H1 (cell line): Measurements from ENCODE around the gene STRA8. TPM values are rescaled to one million over a fixed set of nuclear protein-coding genes. Genes with fewer than 3 reads are reported as not detected.

Experiments
- CTCF ChIA-PET: fragments of 300-600 bp; sonication (Branson Sonifier 250); formaldehyde crosslinking; loops from one replicate; lab custom pipeline; 2021; ENCODE audit not compliant: partially characterized antibody; lab: Charles Lee
- POLR2A ChIA-PET: fragments of 300-600 bp; sonication (Branson Sonifier 250); formaldehyde crosslinking; loops from one replicate; lab custom pipeline; 2021; ENCODE audit warnings: inconsistent platforms; ENCODE audit not compliant: partially characterized antibody; lab: Charles Lee
- DNase-seq, 2 experiments: peaks; one replicate each; pipeline versions ENCODE4 v3.0.0 to v3.0.0-alpha.2; 2010 to 2022; ENCODE audit warnings: low spot score in 2 of 2, low read depth in 1 of 2, mixed read lengths in 1 of 2
- FAIRE-seq: peaks from 2 replicates; lab custom pipeline; 2011; peaks lifted over from hg19 to GRCh38; lab: Jason Lieb, UNC
- H2AFZ ChIP-seq: 2 replicates; pipeline ENCODE4 v1.8.1; 2012; ENCODE audit warnings: low read length, inconsistent platforms
- H2AK5ac ChIP-seq: 2 replicates; pipeline ENCODE4 v1.6.1; 2013; ENCODE audit warnings: low read depth, low read length
- H2BK120ac ChIP-seq: replicated peaks from 2 replicates; pipeline ENCODE3; 2013; ENCODE audit warnings: low read depth, low read length, inconsistent platforms
- H2BK12ac ChIP-seq: 2 replicates; pipeline ENCODE4 v1.6.1; 2013; ENCODE audit warnings: low read depth, low read length
- H2BK15ac ChIP-seq: 2 replicates; pipeline ENCODE4 v1.6.1; 2013; ENCODE audit warnings: low read length
- H2BK20ac ChIP-seq: 2 replicates; pipeline ENCODE4 v1.6.1; 2013; ENCODE audit warnings: low read length
- H2BK5ac ChIP-seq: 2 replicates; pipeline ENCODE4 v1.6.1; 2013; ENCODE audit warnings: low read depth, low read length
- H3K14ac ChIP-seq: 2 replicates; pipeline ENCODE4 v1.6.1; 2013; ENCODE audit warnings: inconsistent platforms; ENCODE audit not compliant: insufficient read length
- H3K18ac ChIP-seq: 2 replicates; pipeline ENCODE4 v1.6.1; 2013; ENCODE audit warnings: low read length; ENCODE audit errors: extremely low read depth
- H3K23ac ChIP-seq: 2 replicates; pipeline ENCODE4 v1.6.1; 2013; ENCODE audit warnings: inconsistent platforms; ENCODE audit not compliant: insufficient read length
- H3K23me2 ChIP-seq: 2 replicates; pipeline ENCODE4 v1.6.1; 2013; ENCODE audit warnings: low read depth, low read length
- H3K27ac ChIP-seq: 2 replicates; pipeline ENCODE4 v1.6.1; 2011; ENCODE audit warnings: low read depth, low read length, inconsistent platforms
- H3K27me3 ChIP-seq, 4 experiments: replicated peaks in 1 of 4; 1 replicate in 1 of 4; 2 replicates in 3 of 4; pipeline versions ENCODE4 v1.6.1 to v1.8.1; 2011 to 2013; ENCODE audit warnings: low read length in 3 of 4, mild to moderate bottlenecking in 3 of 4, inconsistent platforms in 2 of 4, mixed read lengths in 2 of 4, moderate library complexity in 1 of 4; ENCODE audit not compliant: control insufficient read depth in 3 of 4, insufficient read depth in 3 of 4; ENCODE audit errors: extremely low read depth in 1 of 4
- H3K36me3 ChIP-seq, 4 experiments: 2 replicates each; pipeline versions ENCODE4 v1.6.1 to v1.8.1; 2011 to 2013; ENCODE audit warnings: mild to moderate bottlenecking in 4 of 4, low read length in 3 of 4, moderate library complexity in 2 of 4, control low read depth in 1 of 4, inconsistent platforms in 1 of 4; ENCODE audit not compliant: insufficient read depth in 4 of 4, control insufficient read depth in 2 of 4
- H3K4ac ChIP-seq: replicated peaks from 2 replicates; pipeline ENCODE3; 2013; ENCODE audit warnings: low read length, low read depth, mixed read lengths, inconsistent platforms; ENCODE audit not compliant: insufficient read length
- H3K4me1 ChIP-seq, 4 experiments: replicated peaks in 1 of 4; 1 replicate in 1 of 4; 2 replicates in 3 of 4; pipeline versions ENCODE4 v1.6.1 to v1.8.1; 2011 to 2013; ENCODE audit warnings: low read length in 3 of 4, inconsistent platforms in 2 of 4, mixed read lengths in 1 of 4; ENCODE audit not compliant: insufficient read depth in 4 of 4, control insufficient read depth in 3 of 4
- H3K4me2 ChIP-seq, 2 experiments: 2 replicates each; pipeline versions ENCODE4 v1.6.1 to v1.8.1; 2011 to 2013; ENCODE audit warnings: low read depth in 2 of 2, low read length in 2 of 2, control low read depth in 1 of 2, inconsistent platforms in 1 of 2, mild to moderate bottlenecking in 1 of 2; ENCODE audit not compliant: insufficient read depth in 1 of 2
- H3K4me3 ChIP-seq, 4 experiments: fragments of 200-600, 300-600 bp in 1 of 4; sonication (generic), shearing (Covaris generic), sonication (Bioruptor Twin) in 1 of 4; 2 replicates each; pipeline versions ENCODE4 v1.5.1 to v1.8.1; 2011 to 2016; ENCODE audit warnings: low read length in 4 of 4, low read depth in 3 of 4, control low read depth in 2 of 4, inconsistent platforms in 2 of 4, mild to moderate bottlenecking in 2 of 4, mixed read lengths in 1 of 4, moderate library complexity in 1 of 4; ENCODE audit not compliant: insufficient read depth in 2 of 4; ENCODE audit errors: extremely low read depth in 1 of 4
- H3K56ac ChIP-seq: replicated peaks from 2 replicates; pipeline ENCODE3; 2013; ENCODE audit warnings: low read depth, mild to moderate bottlenecking, mixed read lengths, low read length, inconsistent platforms; ENCODE audit not compliant: insufficient read length
- H3K79me1 ChIP-seq: 2 replicates; pipeline ENCODE4 v1.6.1; 2013; ENCODE audit warnings: low read depth, low read length, control low read depth
- H3K79me2 ChIP-seq, 2 experiments: 2 replicates each; pipeline versions ENCODE4 v1.6.1 to v1.8.1; 2012 to 2013; ENCODE audit warnings: low read length in 2 of 2, mild to moderate bottlenecking in 2 of 2, inconsistent platforms in 1 of 2; ENCODE audit not compliant: insufficient read depth in 2 of 2, control insufficient read depth in 1 of 2
- H3K9ac ChIP-seq, 4 experiments: replicated peaks in 1 of 4; 1 replicate in 1 of 4; 2 replicates in 3 of 4; pipeline versions ENCODE4 v1.6.1 to v1.8.1; 2011 to 2013; ENCODE audit warnings: low read depth in 3 of 4, low read length in 3 of 4, control low read depth in 2 of 4, mild to moderate bottlenecking in 2 of 4, moderate library complexity in 2 of 4, inconsistent platforms in 1 of 4; ENCODE audit errors: extremely low read depth in 1 of 4
- H3K9me3 ChIP-seq, 2 experiments: 2 replicates each; pipeline versions ENCODE4 v1.6.1 to v1.8.1; 2012 to 2013; ENCODE audit warnings: mild to moderate bottlenecking in 2 of 2, moderate library complexity in 2 of 2, control low read depth in 1 of 2, inconsistent platforms in 1 of 2, low read depth in 1 of 2, low read length in 1 of 2, mixed read lengths in 1 of 2; ENCODE audit not compliant: insufficient read depth in 2 of 2
- H4K20me1 ChIP-seq, 2 experiments: replicated peaks in 1 of 2; 2 replicates each; pipeline versions ENCODE3 to v1.8.1; 2011 to 2013; ENCODE audit warnings: inconsistent platforms in 2 of 2, low read length in 2 of 2, mild to moderate bottlenecking in 1 of 2; ENCODE audit not compliant: insufficient read depth in 2 of 2, control insufficient read depth in 1 of 2
- H4K5ac ChIP-seq: 2 replicates; pipeline ENCODE4 v1.6.1; 2013; ENCODE audit warnings: low read length, low read depth, mixed read lengths, inconsistent platforms; ENCODE audit not compliant: insufficient read length
- H4K8ac ChIP-seq: 2 replicates; pipeline ENCODE4 v1.8.0; 2013; ENCODE audit warnings: mild to moderate bottlenecking, moderate library complexity, low read length, inconsistent platforms; ENCODE audit not compliant: insufficient read depth; ENCODE audit errors: extremely low read depth
- H4K91ac ChIP-seq: replicated peaks from 2 replicates; pipeline ENCODE3; 2013; ENCODE audit warnings: low read length, mixed read lengths, inconsistent platforms; ENCODE audit not compliant: insufficient read length
- JUN ChIP-seq: IDR thresholded peaks from 2 replicates; pipeline ENCODE4 v1.6.1; 2011; ENCODE audit warnings: low read depth, mild to moderate bottlenecking, improper control_type of control experiment, low read length
- POLR2A ChIP-seq, 2 experiments: IDR thresholded peaks; 1 replicate in 1 of 2; 2 replicates in 1 of 2; pipeline ENCODE4 v1.6.1; 2011; ENCODE audit warnings: low read depth in 2 of 2, low read length in 2 of 2, mild to moderate bottlenecking in 2 of 2; ENCODE audit errors: control extremely low read depth in 1 of 2
- RAD21 ChIP-seq, 2 experiments: IDR thresholded peaks in 1 of 2; conservative IDR thresholded peaks in 1 of 2; 2 replicates each; pipeline ENCODE4 v1.6.1; 2011; ENCODE audit warnings: low read depth in 2 of 2, low read length in 2 of 2, improper control_type of control experiment in 1 of 2, inconsistent platforms in 1 of 2, mild to moderate bottlenecking in 1 of 2, moderate library complexity in 1 of 2
- SIRT6 ChIP-seq: IDR thresholded peaks from one replicate; pipeline ENCODE4 v1.7.1; 2012; ENCODE audit warnings: low read length, inconsistent platforms
- TBP ChIP-seq: IDR thresholded peaks from 2 replicates; pipeline ENCODE4 v1.6.1; 2011; ENCODE audit warnings: low read depth, low read length, improper control_type of control experiment
- TEAD4 ChIP-seq: IDR thresholded peaks from 2 replicates; pipeline ENCODE4 v1.6.1; 2012; ENCODE audit warnings: low read depth, low read length, inconsistent platforms, mixed read lengths
- YY1 ChIP-seq: IDR thresholded peaks from 2 replicates; pipeline ENCODE4 v1.6.1; 2011; ENCODE audit warnings: low read depth, mild to moderate bottlenecking, low read length
- WGBS, 2 experiments: shearing (Covaris generic) in 1 of 2; methylation state at CpG; one replicate each; pipeline versions ENCODE4 v1.1.6 to v1.1.7; 2013 to 2015; ENCODE audit warnings: low lambda C conversion rate in 2 of 2, mixed read lengths in 2 of 2, inconsistent platforms in 1 of 2, low coverage in 1 of 2, missing lambda C conversion rate in 1 of 2; ENCODE audit not compliant: insufficient replicate concordance in 2 of 2, insufficient coverage in 1 of 2, insufficient read length in 1 of 2; ENCODE audit errors: extremely low coverage in 1 of 2, missing lambda C conversion rate in 1 of 2; 5-methylcytosine and 5-hydroxymethylcytosine counted together
- polyA plus RNA-seq, 7 experiments: library from polyadenylated mRNA; depleted of rRNA in 3 of 7; stranded (reverse) in 5 of 7; unstranded in 2 of 7; fragments of >200 nt in 5 of 7; fragments of 200-250 nt in 2 of 7; gene quantifications; 1 replicate in 5 of 7; 2 replicates in 1 of 7; 4 replicates in 1 of 7; pipeline versions ENCODE4 v1.2.1 to v1.2.3, GENCODE V29; 2011 to 2013; ENCODE audit warnings: missing spikeins in 2 of 7, mixed read lengths in 2 of 7
- total RNA-seq: library from RNA; stranded (reverse); fragmentation: NEBNext Ultra II Directional; extraction: Animal tissue kit (Norgen Biotek cat#: 25700); gene quantifications from 2 replicates; pipeline ENCODE4 v1.2.1, GENCODE V29; 2021

STRA8 gene
- total and polyA plus RNA-seq, 2 of the 8 experiments (the other 6 are each of a cell fraction or from before 2014, with no cell fraction given): not detected

GRCh38 chr7:135242096-135242684 lies 8.6 kb downstream of the STRA8 start:
- ChIA-PET CTCF (interaction anchor here (1.5 kb wide), 1 partner anchor 10 kb away, joined by 5 read pairs; no protein-coding TSS in a partner anchor), POLR2A (no interaction called here)
- no peak overlapping the region for H2BK12ac ChIP-seq
- H2BK20ac ChIP-seq: no peak overlapping the region
- H4K8ac ChIP-seq: no peak overlapping the region
- no peak overlapping the region for H3K4me2 ChIP-seq
- H3K18ac ChIP-seq: no peak overlapping the region
- no peak overlapping the region for H4K91ac ChIP-seq
- H3K23me2 ChIP-seq: no peaks in the 10 kb centered on the region; the same call in 1 of the 2 replicates
- H4K20me1 ChIP-seq: no peaks in the 10 kb centered on the region
- H3K4me1 ChIP-seq: peaks cover 0 to 9% (median 1%) of the 10 kb centered on the region in 4 experiments; a peak in 5 of 7 replicates
- TF ChIP-seq POLR2A (IDR thresholded peaks at IDR 0.05; ENCODE audit: control extremely low read depth in 1 of 2, low read depth in 2 of 2, low read length in 2 of 2) (no peak), TEAD4 (no peak), TBP (no peak), JUN (no peak), SIRT6 (no peak), YY1 (no peak), RAD21 (IDR thresholded peaks at IDR 0.05 in 1 of 2, conservative IDR thresholded peaks at IDR 0.05 in 1 of 2; ENCODE audit: low read depth in 2 of 2, low read length in 2 of 2) (no peak)
- H3K27ac ChIP-seq: no peak overlapping the region
- H4K5ac ChIP-seq: no peak overlapping the region
- H2AK5ac ChIP-seq: no peak overlapping the region
- H3K4me3 ChIP-seq: no peak overlapping the region
- H3K36me3 ChIP-seq: no peaks in the 10 kb centered on the region
- no peak overlapping the region for H2BK120ac ChIP-seq
- H3K27me3 ChIP-seq: no peaks in the 10 kb centered on the region
- peaks cover 0 to 6% of the 10 kb centered on the region in 2 experiments; a peak in 1 of 4 replicates for H3K9me3 ChIP-seq
- H3K79me1 ChIP-seq: no peaks in the 10 kb centered on the region
- no peak overlapping the region for H2BK15ac ChIP-seq
- WGBS, 2 experiments: 77% methylated on average over 5 of the region's 5 CpGs; no CpG with 5 or more reads in 1 of the 2 experiments
- no peak overlapping the region for H3K14ac ChIP-seq
- H2AFZ ChIP-seq: no peak overlapping the region
- no peak overlapping the region for H3K56ac ChIP-seq
- FAIRE-seq: no peak
- H2BK5ac ChIP-seq: no peak overlapping the region
- no peak overlapping the region for H3K4ac ChIP-seq
- H3K23ac ChIP-seq: no peak overlapping the region
- H3K79me2 ChIP-seq: no peaks in the 10 kb centered on the region
- no peak for DNase-seq
- H3K9ac ChIP-seq: no peak overlapping the region
